Adrenal gland (tissue), 12 donors: Measurements from ENCODE around the gene STARD10. TPM values are rescaled to one million over a fixed set of nuclear protein-coding genes. Genes with fewer than 3 reads are reported as not detected.

Source experiments
- DNase-seq, 7 donors: peaks; one replicate each; pipeline ENCODE4 v3.0.0-alpha.2; 2019 to 2020
- H3K27ac ChIP-seq, 5 donors: fragments of 200-600 bp; sonication (generic) in 4 of 5; 1 replicate in 3 of 5; 2 replicates in 2 of 5; pipeline versions ENCODE4 v1.5.1 to v1.8.0; 2016 to 2020; ENCODE audit warnings: mild to moderate bottlenecking in 1 of 5
- H3K27me3 ChIP-seq: fragments of 200-600 bp; 2 replicates; pipeline ENCODE4 v1.8.0; 2021
- H3K36me3 ChIP-seq, 2 donors: fragments of 200-600 bp; replicated peaks in 1 of 2; 1 replicate in 1 of 2; 2 replicates in 1 of 2; pipeline versions ENCODE4 v1.5.1 to v1.8.0; 2018 to 2022
- H3K4me1 ChIP-seq, 2 donors: fragments of 200-600 bp; replicated peaks in 1 of 2; 1 replicate in 1 of 2; 2 replicates in 1 of 2; pipeline versions ENCODE4 v1.5.1 to v1.8.0; 2018 to 2021
- H3K4me3 ChIP-seq, 4 donors: fragments of 200-600 bp; sonication (generic) in 3 of 4; one replicate each; pipeline ENCODE4 v1.5.1; 2016 to 2018
- H3K9me3 ChIP-seq, 3 donors: fragments of 200-600 bp; sonication (generic) in 1 of 3; replicated peaks in 1 of 3; 1 replicate in 2 of 3; 2 replicates in 1 of 3; pipeline versions ENCODE4 v1.5.1 to v1.8.0; 2016 to 2021
- CTCF ChIP-seq, 6 experiments: fragments of 450-650 bp in 4 of 6; fragments of 200-600 bp in 2 of 6; sonication (generic) in 1 of 6; IDR thresholded peaks; 1 replicate in 5 of 6; 2 replicates in 1 of 6; pipeline versions ENCODE4 v1.5.1 to v1.8.0; 2016 to 2021; ENCODE audit warnings: antibody characterized with exemption in 6 of 6, mild to moderate bottlenecking in 2 of 6, moderate library complexity in 1 of 6
- POLR2A ChIP-seq, 2 donors: fragments of 450-650 bp; IDR thresholded peaks; one replicate each; pipeline ENCODE4 v1.6.1; 2017; ENCODE audit warnings: antibody characterized with exemption in 2 of 2, mild to moderate bottlenecking in 2 of 2, moderate library complexity in 1 of 2
- WGBS, 4 donors: extraction: QIAGEN DNeasy Blood & Tissue Kit in 2 of 4; methylation state at CpG; one replicate each; pipeline versions ENCODE4 v1.1.5 to v1.1.7; 2013 to 2017; 5-methylcytosine and 5-hydroxymethylcytosine counted together
- intact Hi-C, 2 donors: fragments of 100-400 bp; cut with DNase I; formaldehyde crosslinking; loops; one replicate each; pipeline versions ENCODE4 v1.14.1 to v1.15.0; 2022 to 2023
- polyA plus RNA-seq, 3 donors: library from polyadenylated mRNA; stranded (reverse); fragments of 200-250 nt in 2 of 3; fragments of 350-450 nt in 1 of 3; fragmentation: Illumina TruSeq in 1 of 3; extraction: RNeasy Lipid Tissue Mini Kit (QIAGEN cat#74804) in 1 of 3; gene quantifications; one replicate each; pipeline ENCODE4 v1.2.3, GENCODE V29; 2013 to 2014
- total RNA-seq, 9 donors: library from RNA; depleted of rRNA in 4 of 9; stranded (reverse); fragments of >200 nt in 4 of 9; fragments of 120-200 nt in 1 of 9; fragmentation: NEBNext Ultra II Directional in 1 of 9; extraction: Animal tissue kit (Norgen Biotek cat#: 25700) in 1 of 9; gene quantifications; one replicate each; pipeline versions ENCODE4 v1.1.0 to v1.2.4, GENCODE V29; 2013 to 2023
- donor health status: healthy with polysubstance abuse.
- donor health status: Bipolar disorder and iron deficiency.
- donor health status: DM: yes; HTN: yes; CAD: no.
- donor health status: DM: no; HTN: no; CAD: no.
- donor health status: DM: no; HTN: no; CAD: no.
- donor health status: DM: yes; HTN: yes; CAD: no.

STARD10 gene
- total and polyA plus RNA-seq, 12 donors, result 190 to 668 (median 350) TPM

GRCh38 chr11:72802822-72803221, 9.0 kb upstream of the STARD10 start:
- DNase-seq, result no peak
- Histone ChIP-seq H3K27me3 (no peaks in the 10 kb centered on the region), H3K4me3 (no peak overlapping the region), H3K9me3 (no peaks in the 10 kb centered on the region), H3K27ac (no peak overlapping the region), H3K4me1 (peaks cover 0 to 3% of the 10 kb centered on the region in 2 donors), H3K36me3 (no peaks in the 10 kb centered on the region)
- WGBS, 4 donors, result 80 to 93% (median 86%) methylated on average over 6 of the region's 6 CpGs
- TF ChIP-seq POLR2A (IDR thresholded peaks at IDR 0.05), result no peak
- no peak for TF ChIP-seq CTCF (IDR thresholded peaks at IDR 0.05)
- intact Hi-C loops, result no loop called here

GRCh38 chr11:72799441-72799840, 5.6 kb upstream of the STARD10 start:
- H3K4me3 ChIP-seq, result no peak overlapping the region
- no peak overlapping the region for H3K27ac ChIP-seq
- intact Hi-C loops, result no loop called here
- 58 to 67% (median 64%) methylated on average over 4 of the region's 4 CpGs for WGBS, 4 donors
- peak in 1 of 7 donors; percentile 63 for DNase-seq
- no peaks in the 10 kb centered on the region for H3K9me3 ChIP-seq
- peaks cover 2 to 8% of the 10 kb centered on the region in 2 donors for H3K4me1 ChIP-seq
- H3K27me3 ChIP-seq, result no peaks in the 10 kb centered on the region
- TF ChIP-seq CTCF (IDR thresholded peaks at IDR 0.05), result no peak
- no peak for TF ChIP-seq POLR2A (IDR thresholded peaks at IDR 0.05)
- no peaks in the 10 kb centered on the region for H3K36me3 ChIP-seq

GRCh38 chr11:72798361-72798760, 4.5 kb upstream of the STARD10 start:
- H3K9me3 ChIP-seq, result no peaks in the 10 kb centered on the region
- no peak overlapping the region for H3K27ac ChIP-seq
- no peak overlapping the region for H3K4me3 ChIP-seq
- WGBS, 4 donors, result 84 to 90% (median 89%) methylated on average over 4 of the region's 4 CpGs
- DNase-seq, result no peak
- no peaks in the 10 kb centered on the region for H3K27me3 ChIP-seq
- intact Hi-C loops, result no loop called here
- no peak for TF ChIP-seq POLR2A (IDR thresholded peaks at IDR 0.05)
- no peak for TF ChIP-seq CTCF (IDR thresholded peaks at IDR 0.05)
- H3K36me3 ChIP-seq, result no peaks in the 10 kb centered on the region
- H3K4me1 ChIP-seq, result peaks cover 7 to 14% of the 10 kb centered on the region in 2 donors

GRCh38 chr11:72793076-72793424, 797 bp downstream of the STARD10 start:
- Histone ChIP-seq H3K27me3 (no peaks in the 10 kb centered on the region), H3K36me3 (no peaks in the 10 kb centered on the region), H3K27ac (peak overlapping the region; percentile 59 to 91 (median 81)), H3K4me3 (peak overlapping the region in 1 of 4 donors; percentile 49), H3K4me1 (peaks cover 13 to 16% of the 10 kb centered on the region in 2 donors), H3K9me3 (no peaks in the 10 kb centered on the region)
- TF ChIP-seq POLR2A (IDR thresholded peaks at IDR 0.05), result no peak
- no peak for TF ChIP-seq CTCF (IDR thresholded peaks at IDR 0.05)
- WGBS, 4 donors, result 73 to 79% (median 75%) methylated on average over 2 of the region's 2 CpGs
- DNase-seq, result no peak
- intact Hi-C loops, result no loop called here
